Right hindlimb (tissue), 1 donor: ENCODE data around the gene LENG9.
"Not testable (repeated sequence)": the region's sequence is repeated elsewhere in the genome, so short reads cannot be mapped to it uniquely, and the experiment has no call there.

Experiments
- DNase-seq: peaks from one replicate; pipeline ENCODE4 v3.0.0-alpha.2; 2018

The LENG9 gene

DNA sequence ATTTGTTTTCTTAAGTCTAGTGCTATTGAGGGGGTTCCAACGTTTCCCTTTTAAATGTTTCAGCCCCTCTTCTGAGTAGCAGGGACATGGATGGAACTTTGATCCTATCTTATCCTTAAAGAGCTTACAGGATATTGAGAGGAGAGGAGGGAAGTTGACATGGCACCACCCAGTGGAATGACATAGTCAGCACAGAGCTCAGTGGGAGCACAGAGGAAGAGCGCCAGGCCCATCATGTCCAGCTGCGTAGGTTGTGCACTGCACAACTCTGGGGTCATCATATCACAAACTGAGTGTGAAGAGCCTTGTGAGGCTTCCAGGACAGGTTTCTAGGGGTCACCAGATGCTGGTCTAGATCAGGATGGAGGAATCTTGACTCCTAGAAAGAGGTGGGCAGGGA is 14.1 kb upstream of the LENG9 start:
- DNase-seq = no peak

- no peak for DNase-seq
Measured at GRCh38 chr19:54475706-54476105, 12.1 kb upstream of the LENG9 start.

DNA sequence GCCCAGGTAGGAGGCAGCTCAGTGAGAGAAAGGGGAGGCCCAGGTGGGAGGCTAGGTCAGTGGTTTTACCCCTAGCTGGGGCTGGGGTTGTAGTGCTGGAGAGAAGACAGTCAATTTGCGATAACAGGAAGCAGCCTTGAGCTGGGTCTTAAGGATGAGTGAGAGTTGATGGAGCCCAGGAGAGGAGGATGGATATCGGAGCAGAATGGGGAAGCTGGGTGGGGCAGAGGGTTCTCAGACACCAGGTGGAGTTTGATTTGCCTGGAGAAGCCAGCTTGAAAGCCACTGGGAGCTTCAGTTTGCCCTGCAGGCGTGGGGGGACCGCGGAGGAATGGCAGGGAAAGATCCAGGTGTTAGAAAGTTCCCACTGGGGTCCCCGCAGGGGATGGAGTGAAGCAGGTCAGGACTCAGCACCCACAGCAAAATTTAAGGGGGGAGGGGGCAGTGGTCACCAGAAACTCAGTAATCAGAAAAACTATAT is 10.4 kb upstream of the LENG9 start:
- DNase-seq = no peak

DNA sequence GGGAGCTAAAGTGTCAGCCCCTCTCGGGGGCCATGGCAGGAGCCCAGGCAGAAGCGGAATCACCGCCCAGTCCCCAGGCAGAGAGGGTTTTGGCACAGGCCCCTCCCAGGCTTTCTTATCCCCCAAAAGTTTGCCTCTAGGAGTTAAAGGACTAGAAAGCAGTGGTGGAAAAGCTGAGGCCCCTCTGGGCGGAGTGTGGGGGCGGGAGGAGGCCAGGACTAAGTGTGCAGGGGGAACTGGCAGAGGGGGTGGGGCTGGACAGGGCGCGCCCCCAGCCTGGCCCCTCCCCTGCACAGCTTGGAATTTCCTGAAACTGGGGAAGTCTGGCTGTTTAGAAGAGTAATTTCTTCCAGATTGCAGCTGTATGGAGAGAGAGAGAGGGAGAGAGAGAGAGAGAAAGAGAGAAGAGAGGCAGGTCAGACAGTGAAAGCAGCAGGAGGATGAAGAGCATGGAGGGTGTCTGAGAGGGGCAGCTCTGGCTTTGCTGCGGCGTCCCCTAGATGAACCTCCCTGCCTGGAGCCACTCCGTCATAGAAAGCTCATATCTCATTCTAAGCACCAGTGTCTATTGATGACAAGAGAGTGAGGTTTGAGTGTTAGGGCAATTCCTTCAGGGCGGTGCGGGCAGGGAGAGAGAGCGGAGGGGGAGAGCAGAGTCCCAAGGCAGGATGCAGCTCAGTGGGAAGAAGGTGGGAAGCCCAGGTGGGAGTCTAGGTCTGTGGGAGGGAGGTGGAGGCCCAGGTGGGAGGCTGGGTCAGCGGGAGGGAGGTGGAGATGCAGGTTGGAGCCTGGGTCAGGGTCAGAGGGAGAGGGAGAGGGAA is 9.7 kb upstream of the LENG9 start, which contains the start of gene CDC42EP5:
Gene CDC42EP5 (minus strand): TSS at position 226 of the 821 bp plus-strand sequence. CDS start 7,749 bp downstream, outside the sequence.
- DNase-seq = peak; percentile 97

GRCh38 chr19:54470991-54471782 is 7.6 kb upstream of the LENG9 start:
- DNase-seq = peak; percentile 77

GRCh38 chr19:54470276-54470887 is 6.8 kb upstream of the LENG9 start:
- no peak for DNase-seq

DNA sequence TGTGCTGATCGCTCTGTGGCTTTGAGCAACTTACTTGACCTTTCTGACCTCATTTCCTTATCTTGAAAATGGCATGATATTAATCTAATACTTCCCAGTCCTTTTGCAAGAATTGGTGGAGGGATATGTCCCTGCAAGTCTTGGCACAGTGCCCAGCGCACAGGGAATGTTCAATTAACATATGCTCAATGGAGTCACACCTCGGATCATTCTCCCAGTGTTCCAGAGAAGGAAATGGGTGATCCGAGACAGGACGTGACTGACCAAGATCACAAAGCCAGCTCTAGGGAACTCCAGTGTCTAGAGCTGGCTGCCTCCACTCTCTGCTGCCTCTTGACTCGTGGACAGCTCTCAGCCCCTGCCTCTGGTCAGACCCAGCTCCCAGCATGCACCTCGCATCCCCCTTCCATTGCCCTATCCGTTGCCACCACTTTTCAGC is 5.9 kb upstream of the LENG9 start:
- peak; percentile 27 for DNase-seq

DNA sequence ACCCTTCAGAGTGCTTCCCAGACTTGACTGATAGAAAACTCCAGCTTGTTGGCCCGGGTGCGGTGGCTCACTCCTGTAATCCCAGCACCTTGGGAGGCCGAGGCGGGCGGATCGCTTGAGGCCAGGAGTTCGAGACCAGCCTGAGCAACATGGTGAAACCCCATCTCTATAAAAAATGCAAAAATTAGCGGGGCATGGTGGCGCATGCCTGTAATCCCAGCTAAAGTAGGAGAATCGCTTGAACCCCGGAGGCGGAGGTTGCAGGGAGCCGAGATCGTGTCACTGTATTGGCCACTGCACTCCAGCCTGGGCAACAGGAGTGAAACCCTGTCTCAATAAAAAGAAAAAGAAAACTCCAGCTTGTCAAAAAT is 2.5 kb upstream of the LENG9 start:
- DNase-seq = not testable (repeated sequence)

DNA sequence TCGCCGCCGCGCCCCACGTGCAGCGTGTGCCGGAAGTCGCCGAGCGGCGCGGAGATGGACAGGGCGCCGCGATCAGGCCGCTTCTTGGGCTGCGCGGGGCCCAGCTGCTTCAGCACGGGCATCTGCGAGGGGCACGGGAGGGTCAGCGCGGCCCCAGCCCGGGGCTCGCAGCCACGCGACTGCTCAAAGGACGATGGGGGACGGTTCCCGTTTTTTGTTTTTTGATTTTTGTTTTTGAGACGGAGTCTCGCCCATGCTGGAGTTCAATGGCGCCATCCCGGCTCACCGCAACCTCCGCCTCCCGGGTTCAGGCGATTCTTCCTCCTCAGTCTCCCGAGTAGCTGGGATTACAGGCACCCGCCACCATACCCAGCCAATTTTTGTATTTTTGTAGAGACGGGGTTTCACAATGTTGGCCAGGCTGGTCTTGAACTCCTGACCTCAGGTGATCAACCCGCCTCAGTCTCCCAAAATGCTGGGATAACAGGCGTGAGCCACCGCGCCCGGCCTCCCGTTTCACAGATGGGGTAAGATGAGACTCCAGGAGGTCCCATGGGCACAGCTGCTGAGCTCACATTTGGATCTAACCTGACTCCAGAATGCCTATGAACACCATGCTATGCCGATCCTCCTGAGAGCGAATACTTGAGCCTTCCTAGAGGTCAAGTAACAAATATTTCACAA is 2.0 kb upstream of the LENG9 start:
- DNase-seq = no peak

- DNase-seq = peak; percentile 92
Measured at GRCh38 chr19:54464630-54465425, 1.2 kb upstream of the LENG9 start.

GRCh38 chr19:54464044-54464629 is 559 bp upstream of the LENG9 start:
- peak; percentile 84 for DNase-seq

GRCh38 chr19:54462655-54463530 is 685 bp downstream of the LENG9 start:
- DNase-seq = peak; percentile 81

DNA sequence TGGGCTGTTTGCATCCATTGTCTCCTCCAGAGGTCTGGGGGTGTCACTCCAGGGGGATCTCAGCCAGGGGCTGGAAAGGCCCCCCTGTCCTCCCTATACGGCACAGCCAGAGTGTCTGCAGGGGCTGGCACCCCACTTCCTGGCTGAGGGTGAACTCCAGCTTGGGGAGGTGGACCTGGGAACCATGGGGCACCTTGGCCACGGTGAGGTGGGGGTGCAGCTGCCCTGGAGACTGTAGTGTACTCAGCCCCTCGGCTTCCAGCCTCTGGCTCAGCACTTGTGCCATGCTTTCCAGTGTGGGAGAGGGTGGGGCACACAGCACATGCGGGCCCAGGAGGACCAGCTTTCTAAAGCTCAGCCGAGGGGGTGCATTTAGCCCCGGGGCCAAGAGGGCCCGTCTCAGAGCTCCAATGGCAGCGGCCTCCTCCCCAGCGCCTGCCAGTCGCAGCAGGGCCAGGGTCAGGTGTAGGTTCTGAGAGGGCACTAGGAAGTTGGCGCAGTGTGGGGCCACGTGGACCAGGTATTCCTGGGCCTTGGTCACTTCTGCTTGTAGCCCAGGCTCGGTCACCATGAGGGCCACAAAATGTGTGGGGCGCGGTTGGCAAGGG is 1.4 kb downstream of the LENG9 start:
- DNase-seq = no peak

DNA sequence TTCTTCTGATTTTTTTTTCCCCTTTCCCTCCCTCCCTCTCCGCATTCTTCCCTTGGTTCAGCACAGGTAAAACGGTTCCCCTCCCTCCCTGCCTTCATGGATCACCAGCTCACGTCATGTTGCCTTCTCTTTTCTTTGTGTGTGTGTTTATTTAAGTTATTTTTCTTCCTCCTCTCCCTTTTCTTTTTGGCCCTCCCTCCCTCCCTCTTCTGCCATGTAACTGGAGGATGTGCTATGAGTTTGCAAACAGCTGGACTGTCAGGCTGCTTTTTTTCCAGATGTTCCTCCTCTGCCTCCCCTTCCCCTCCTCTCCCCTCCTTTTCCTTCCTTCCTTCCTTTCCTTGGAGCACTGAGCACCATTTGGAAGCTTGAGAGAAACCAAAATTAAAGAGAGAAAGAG is 2.0 kb downstream of the LENG9 start:
- peak; percentile 63 for DNase-seq

- no peak for DNase-seq
Measured at GRCh38 chr19:54461210-54461609, 2.4 kb downstream of the LENG9 start.

GRCh38 chr19:54460230-54461005 is 3.2 kb downstream of the LENG9 start:
- DNase-seq = no peak

DNA sequence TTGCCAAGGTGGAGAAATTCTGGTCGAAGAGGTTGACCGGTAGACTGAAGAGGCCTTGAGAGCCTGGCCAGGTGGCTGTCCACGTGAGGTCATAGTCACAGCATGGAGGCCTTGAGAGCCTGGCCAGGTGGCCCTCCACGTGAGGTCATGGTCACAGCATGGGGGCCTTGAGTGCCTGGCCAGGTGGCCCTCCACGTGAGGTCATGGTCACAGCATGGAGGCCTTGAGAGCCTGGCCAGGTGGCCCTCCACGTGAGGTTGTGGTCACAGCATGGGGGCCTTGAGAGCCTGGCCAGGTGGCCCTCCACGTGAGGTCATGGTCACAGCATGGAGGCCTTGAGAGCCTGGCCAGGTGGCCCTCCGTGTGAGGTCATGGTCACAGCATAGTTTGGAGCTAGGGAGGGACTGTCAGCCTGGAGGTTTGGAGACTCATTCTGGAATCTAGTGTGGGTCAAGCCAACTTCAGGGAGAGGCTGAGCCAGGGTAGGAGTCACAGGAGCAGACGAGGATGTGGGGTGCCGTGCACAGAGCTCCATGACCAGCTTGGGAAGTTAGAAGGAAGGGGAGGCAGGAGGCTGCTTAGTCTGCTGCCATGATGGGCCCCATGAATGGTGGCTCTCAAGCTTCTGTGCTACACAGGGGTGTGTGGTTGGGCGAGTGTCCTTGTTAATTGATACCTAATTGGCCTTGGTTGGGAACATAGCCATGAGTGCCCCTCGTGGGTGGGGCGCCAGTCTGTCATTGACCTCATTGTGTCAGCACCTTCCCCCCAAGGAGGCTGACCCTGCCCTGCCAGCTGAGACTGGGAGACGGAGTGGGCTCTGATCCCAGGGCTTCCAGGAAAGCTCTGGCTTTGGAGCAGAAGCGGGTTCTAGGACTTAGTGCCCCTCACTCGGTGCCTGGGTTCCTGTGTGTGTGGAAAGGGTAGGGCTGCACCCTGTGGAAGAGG is 4.0 kb downstream of the LENG9 start:
- no peak for DNase-seq
